GM19455 (cell line): ENCODE measurements around the gene AQP6.

Experiments used
- ATAC-seq: cut with Tn5 transposase; IDR thresholded peaks from one replicate; pipeline ENCODE4 v1.9.1; 2021; ENCODE audit not compliant: unreplicated experiment

AQP6 gene

DNA sequence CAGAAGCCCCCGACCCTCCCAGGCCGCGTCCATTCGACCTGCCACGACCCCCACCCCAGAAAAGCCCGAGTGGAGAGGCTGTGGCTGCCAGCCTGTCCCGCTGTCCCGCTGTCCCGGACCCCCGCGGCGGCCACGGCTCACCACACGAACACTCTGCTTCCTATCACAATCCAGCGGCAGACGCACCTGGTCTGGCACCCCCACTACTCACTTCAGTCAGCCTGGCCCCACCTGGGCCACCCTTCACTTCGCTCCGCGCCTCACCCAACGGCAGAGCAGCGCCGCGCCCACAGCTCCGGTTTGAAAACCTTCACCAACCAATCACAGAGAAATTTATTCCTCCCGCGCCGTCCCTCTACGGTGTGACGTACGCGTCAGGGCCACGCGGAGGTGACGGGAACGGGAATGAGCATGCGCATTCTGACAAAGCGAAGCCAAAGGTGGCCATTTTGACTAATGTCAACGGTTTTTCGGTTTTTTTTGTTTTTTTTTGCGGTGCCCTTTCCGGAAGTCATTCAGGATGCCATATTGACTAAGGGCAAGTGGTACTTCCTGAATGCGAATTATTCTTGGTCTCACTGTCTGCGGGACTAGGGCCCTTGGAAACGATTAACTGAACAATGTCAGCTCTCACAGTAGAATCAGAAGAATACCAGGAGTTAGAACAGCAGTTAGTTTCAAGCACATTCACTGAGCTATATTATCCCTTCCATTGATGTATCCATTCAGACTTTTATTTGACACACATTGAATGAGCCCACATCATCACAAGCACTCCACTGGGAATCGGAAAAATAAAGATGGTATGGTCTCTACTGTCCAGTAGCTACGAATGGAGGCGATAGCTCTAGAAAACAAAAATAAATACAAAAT lies 52.7 kb downstream of the AQP6 start, which contains the start of gene RACGAP1:
Gene RACGAP1 (minus strand): TSS at position 308 of the 873 bp plus-strand sequence. CDS start 8,779 bp downstream, outside the sequence.
- ATAC-seq, result peak; percentile 98

DNA sequence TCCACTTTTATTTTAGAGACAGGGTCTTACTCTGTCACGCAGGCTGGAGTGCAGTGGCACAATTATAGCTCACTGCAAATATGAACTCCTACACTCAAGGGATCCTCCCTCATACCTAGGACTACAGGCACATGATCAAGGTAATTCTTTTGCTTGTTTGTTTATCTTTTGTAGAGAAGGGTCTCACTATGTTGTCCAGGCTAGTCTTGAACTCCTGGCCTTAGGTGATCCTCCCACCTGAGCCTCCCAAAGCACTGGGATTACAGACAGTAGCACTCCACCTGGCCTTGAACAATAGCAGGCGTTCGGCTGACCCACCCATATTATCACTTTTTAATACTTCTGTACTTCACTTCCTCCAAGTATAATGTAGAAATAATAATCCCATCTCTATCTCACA lies 53.9 kb downstream of the AQP6 start:
- no peak for ATAC-seq
